Fibroblast of skin of left quadriceps (primary cell): Measurements from ENCODE around the gene KIF16B.

ENCODE experiments used
- DNase-seq, 2 experiments: peaks; one replicate each; pipeline ENCODE4 v3.0.0-alpha.2; 2013; ENCODE audit warnings: low read depth in 2 of 2

Gene KIF16B

DNA sequence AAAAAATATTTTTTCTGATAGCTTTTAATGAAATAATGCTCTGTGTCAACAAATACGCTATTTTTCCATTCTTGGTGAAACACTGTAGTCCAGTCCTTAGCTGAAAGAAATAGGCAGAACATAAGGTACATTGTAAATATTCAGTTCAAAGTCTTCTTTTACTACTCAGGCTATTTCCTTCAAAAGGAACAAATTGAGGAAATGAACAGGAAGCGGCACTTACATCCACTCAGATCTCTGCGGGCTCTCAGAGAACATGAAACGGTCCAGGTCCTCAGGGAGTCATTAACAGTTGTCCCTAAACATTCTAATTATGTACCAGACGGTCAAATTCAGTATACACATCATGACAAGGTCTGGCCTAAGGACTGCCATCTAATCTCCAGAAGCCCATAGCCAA lies 212.6 kb downstream of the KIF16B start:
- no peak for DNase-seq

DNA sequence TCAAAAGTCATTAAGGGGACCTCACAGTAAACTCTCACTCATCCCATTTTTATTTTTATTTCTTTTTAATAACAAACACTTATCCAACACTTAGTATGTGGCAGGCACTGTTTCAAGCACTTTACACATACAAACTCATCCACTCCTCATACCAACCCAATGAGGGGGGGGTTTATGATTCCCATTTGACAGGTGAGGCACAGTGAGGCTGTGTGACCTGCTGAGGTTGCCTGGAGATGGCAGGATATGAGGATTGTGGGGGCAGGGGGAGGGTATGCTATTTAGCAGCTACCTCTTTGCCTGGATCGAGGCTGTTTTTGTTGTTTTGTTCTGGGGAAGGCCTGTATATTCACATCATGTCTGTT lies 219.8 kb downstream of the KIF16B start:
- no peak for DNase-seq

DNA sequence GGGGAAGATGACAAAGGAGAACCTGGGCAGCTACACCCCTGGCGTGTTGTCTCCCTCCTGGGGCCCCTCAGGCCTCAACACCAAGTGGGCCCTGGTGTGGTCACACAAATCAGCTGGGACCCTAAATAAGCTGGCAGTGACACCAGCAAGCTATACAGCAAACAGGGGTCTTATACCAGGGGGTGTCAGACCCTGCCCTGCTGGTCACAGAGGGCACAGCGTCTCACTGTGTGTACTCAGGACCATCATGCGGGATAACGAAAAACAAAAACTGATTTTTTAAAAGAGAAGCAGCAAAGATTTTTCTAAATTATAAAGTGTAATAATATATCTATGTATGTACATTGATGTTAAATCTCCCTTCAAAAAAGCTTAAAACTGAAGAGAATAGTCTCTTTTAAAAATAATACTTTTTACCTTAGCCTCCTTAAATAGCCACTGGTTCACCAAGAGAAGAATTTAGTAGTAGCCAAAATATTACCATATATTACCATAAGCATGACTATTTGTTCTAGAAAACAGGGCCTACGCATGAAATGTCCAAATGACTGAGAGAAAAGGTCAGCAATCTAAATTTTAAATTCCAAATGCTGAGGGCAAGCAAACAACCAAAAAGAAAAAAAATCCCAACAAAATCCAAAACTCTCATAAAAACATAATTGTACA lies 220.4 kb downstream of the KIF16B start:
- no peak for DNase-seq

DNA sequence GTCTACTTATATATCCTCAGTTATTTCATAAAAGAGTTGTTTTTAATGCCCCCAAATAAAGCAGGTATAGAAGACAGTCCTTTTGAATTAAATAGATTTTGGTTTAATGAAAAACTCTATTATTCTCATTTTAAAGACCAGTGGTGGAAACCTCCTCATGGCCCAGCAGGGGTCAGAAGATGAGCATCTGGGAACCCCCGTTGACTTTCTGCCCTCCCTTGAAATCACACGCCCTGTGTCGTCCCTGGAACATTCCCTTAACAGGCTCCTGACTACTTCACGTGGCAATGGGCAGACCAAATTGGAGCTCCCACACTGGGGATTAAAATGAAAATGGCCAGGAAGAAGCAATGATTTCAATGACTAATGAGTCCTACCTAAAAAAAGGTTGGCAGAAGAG lies 220.9 kb downstream of the KIF16B start:
- DNase-seq, result no peak

DNA sequence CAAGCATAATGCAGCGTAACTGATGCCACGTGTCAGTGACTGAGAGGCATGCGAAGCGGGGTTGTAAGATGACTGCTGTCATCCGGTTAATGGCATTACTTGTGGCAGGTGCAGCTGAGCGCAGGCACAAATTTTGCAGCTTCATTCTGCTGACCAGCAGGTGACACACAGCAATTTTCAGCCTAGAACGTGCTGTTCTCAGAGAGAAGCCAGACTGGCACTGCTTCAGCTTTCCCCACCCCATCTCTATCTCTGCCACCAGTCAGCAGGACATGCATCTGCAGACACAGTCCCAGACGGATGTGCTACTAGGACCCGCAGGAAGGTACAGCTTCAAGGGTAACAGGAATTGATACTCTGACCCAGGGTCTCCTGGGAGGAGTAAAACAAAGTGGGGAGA lies 221.8 kb downstream of the KIF16B start:
- DNase-seq, result no peak

DNA sequence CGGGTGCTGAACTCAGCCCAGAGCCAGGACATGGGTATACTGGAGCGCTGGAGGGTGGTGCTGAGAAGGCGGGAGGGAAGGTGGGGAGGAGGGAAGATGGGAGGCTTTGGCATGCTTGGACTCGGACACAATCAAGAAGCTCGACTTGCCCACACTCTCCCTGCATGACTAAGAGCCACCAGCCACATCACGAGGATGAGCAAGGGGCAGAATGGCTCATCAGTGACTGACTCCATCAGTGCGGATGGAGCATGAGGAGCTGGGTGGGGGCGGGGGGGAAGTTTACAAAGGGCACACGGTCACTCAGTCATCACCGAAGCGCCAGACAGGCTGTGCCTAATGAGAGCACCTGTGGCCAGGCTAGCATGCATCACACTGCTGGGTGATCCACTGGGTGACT lies 222.8 kb downstream of the KIF16B start:
- DNase-seq, result no peak

DNA sequence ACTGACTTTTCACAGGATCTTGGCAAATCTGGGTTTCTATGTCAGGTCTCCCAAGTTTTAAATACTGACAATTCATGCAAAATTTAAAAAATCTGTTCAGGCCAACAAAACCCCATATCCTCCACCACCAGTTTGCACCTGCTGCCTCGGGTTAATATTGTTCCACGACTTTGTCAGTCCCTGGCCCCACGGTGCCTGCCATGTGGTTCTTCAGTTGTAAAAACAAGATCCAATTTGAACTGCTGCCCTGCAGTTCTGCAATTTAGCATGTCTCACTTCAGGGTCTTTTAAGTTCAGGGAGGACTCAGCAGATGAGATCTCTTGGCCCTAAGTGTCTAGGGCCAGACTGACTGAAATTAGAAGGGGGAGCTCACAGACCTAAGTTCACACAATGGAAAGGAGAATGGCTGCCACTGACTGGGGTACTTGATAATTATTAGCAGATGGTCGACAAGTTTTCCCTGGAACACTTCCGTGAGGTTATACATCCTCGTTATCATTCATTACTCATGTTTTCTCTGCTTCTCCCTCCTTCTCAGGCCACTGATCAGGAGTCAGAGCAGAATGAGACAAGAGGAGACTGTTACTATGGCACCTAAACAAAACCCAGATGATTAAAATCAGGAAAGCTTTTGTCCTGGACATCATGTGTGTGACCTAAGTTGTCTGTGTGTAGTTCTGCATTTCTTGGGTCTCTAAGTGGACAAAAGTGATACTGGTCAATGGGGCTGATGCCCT lies 223.6 kb downstream of the KIF16B start:
- peak; percentile 21 to 26 for DNase-seq

DNA sequence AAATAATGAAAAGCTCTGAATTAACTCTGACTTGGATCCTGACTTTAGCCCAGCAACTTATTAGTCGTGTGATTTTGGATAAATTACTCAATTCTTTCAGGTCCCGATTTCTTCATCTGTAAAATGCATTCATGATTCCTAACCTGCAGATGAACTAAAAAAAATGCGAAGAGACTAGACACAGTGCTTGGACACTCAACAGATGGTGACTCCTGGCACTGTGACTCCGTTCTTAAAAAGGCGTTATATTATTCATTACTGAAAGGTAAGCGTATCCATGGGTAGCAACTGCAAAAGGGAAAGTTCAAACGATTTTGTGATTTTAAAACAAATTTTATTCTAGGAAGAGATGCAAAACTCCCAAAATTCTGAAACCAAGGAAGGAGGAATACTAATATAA lies 226.3 kb downstream of the KIF16B start:
- DNase-seq, result no peak

DNA sequence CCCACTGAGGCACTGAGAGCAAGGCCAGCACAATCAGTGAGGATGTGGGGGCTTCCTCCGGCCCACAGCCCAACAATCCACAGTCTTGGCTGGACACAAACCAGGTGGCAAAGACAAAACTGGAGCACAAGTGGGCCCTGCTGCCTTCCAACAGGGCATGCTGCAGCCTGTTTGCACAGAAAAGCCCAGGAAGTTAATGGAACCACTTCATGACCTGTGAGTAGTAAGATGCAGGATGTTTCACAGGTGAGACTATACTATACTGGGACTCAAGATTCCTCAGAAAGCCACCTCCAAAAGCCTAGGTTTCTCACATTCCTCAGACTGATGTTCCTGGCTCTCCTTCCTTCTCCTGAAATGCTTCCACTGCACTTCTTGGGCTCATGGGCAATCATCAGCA lies 235.5 kb downstream of the KIF16B start:
- no peak for DNase-seq

DNA sequence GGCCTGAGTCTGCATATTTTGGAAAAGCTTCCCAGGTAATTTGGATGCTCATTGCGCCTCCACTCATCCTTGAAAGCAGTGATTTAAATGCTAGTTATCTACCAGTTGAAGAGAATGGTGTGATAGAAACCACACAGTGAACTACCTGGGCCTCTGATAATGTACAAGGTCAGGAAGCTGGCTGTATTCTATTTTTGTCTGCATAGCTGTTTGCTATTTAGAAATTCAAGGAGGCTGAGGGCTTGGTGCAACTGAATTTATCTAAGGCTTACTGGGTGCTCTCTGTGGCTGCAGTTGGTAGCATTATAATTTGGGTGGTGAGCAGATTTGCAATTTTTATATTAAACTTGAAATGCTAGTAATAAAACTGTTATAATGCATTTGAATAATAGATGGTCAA lies 245.6 kb downstream of the KIF16B start:
- DNase-seq, result no peak

DNA sequence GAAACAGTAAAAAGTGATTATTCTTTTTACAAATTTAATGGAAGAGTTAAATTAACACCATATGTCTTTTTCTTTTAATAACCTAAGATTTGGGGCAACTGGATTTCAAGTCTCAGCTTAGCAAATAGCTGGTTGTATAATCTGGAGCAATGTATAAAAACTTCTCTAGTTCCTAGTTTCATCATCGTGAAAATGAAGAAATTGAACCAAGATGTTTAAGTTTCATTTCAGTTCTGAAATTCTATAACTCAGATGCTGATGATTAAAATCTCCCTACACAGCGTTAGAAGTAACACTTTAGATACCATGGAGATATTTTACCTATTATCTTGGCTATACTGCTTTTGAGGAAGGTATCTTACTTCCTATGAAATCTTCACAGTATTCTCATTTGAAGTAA lies 252.0 kb downstream of the KIF16B start:
- no peak for DNase-seq

DNA sequence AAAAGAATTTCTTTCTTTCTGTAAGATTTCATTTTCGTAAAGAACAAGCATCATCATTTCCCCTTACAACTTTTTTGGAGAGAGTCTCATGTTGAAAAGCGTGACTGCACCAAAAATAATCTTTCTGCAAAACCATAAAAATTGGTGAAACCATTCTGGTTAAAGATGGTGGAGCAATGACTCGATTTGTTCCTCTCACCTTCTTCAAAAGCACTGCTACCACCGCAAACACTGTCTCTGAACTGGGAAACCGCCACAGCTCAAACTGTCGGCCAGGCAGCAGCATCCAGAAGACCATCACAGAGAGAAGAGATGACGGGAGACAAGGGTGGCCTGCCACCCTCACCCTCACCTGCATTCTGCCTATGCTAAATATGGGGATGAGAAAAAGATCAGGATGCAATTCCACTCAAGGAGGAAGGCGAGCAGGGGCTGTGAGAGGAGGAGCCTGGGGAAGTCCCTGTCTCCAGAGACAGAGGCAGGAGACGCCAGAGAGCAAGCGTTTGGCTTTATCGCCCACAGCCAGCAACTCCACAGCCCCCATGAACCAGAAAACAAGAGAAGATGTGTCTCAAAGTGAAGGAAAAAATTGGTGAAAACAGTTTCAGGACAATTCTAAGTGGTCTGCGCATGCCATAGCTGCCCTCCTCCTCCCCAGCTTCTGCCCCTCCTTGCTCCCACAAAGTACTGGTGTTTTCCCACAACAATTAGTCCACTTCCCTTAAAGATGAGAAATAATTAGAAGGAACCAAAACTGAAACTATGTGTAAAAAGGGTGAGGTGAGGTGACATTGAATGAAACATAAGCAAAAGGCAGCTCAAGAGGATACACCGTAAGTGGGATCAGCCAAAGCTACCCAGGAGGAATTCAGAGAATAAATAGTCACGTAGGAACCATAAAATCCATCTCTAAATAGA lies 255.5 kb downstream of the KIF16B start:
- no peak for DNase-seq

DNA sequence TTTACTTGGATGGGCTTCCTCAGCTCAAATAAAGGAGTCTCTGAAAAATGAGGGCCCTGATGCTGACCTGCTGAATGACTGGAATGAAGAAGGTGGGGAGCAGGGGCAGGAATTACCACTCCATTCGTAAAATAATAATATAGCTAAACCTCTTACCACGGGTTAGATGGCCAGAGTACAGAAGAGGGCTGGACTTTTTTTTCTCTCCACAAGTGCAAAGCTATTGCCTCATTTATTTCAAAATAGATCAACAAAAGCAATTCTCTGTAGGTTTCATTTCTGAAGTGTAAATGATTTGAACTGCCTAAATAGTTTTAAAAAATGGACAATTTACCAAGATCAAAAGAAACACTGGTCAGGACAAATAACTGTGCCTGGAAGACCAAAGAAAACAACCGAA lies 256.7 kb downstream of the KIF16B start:
- no peak for DNase-seq

DNA sequence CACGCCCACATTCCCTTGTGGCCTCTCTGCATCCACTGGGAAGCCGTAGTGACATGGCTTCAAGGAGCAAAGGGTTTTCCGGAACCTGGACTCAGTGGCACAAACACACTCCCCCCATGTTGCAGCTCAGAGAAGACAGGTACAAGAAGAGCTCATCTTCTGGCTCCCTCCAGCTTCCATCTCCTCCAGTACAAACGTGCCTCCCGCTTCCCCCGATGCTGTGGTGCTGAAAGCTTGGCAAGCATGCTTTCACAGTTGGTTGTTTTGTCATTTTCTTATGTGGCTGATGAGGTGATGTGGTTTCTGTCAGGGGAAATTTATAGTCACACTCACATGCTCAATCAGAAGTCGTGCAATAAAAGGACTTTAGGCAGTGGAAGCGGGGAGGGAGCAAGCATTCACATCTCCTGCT lies 258.5 kb downstream of the KIF16B start:
- no peak for DNase-seq

DNA sequence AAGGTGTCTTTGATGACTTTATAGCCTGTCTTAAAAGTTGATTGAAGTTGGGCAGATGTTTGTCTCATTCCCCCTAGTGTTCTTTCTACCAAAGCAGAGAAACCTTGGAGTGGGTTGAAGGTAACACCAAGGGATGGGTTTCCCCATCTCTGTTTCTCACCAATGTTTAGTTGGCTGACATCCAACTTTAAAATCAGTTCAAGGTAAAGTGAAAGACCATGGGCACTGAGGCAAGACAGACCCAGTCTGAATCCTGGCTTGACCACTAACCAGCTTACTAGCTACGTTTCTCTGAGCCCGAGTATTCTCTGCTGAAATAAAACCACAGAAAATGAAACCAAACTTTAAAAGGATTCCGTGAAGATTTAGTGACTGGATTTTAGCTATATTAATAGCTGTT lies 258.9 kb downstream of the KIF16B start:
- no peak for DNase-seq

DNA sequence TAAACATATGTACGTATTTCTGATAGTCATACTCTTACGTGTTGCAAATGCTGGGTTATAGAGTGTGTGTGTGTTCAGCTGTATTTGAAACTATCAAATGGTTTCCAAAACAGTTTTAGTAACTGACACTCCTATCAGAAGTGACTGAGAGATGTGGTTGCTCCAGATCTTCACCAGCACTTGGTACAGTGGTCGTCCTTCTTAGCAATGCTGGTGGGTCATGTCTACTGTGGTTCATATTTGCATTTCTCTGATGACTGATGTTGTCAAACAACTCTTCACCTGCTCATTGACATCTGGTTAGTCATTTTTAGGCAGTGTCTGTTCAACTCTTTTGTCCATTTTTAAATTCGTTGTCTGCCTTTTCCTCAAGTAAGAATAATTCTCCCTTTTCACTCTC lies 259.3 kb downstream of the KIF16B start:
- DNase-seq, result no peak

DNA sequence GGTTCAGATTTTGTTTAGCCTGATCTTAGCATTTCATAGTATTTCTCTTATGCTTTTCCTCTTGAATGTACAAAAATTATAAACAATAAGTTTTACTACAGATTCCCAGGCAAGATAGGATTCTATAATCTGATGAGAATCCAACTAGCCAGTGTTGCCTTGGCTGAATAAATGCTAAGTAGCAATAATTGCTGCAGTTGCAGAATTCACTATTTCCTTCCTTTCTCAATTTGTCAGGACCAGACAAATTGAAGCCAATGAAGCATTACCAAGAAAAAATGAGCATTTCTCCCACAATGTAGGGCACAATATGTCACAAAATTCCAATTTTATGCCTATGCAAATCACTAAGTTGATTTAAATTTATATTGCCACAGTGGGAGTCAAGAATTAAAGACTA lies 260.2 kb downstream of the KIF16B start:
- DNase-seq, result no peak

DNA sequence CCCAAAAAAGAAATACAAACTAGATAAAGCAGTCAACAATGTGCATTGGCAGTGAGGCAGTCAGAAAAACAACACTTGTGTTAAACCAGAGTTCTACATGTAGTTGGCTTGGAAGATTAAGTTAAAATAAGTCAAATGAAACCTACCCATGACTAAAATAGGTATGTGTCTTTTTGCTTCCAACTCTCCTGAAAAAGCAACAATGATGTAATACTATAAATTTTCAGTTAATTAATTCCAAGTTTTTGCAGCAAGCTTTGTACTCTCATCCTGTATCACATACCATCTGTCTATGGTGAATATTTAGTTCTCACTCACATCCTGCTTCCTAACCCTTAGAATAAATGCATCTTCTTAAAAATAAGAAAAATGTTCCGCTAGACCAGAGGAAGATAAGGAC lies 261.5 kb downstream of the KIF16B start:
- peak; percentile 6 to 10 for DNase-seq

DNA sequence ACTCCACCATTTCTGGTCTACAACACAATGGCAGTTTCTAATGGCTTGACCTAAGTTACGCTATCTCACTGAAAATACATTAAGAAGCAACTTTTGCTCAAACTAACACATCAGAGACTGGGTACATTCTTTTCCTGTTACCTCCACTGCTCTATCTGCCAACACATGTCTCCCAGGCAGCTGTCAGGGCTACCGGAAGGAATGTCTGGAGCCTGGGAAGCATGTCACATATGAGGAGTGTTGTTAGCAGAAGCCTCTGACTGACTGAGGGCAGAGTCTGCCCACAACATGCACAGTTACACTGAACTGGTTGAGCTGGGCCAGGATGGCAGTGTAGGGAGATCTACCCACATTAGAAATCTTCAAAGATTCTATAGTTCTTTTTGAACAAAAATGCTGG lies 264.5 kb downstream of the KIF16B start:
- no peak for DNase-seq

DNA sequence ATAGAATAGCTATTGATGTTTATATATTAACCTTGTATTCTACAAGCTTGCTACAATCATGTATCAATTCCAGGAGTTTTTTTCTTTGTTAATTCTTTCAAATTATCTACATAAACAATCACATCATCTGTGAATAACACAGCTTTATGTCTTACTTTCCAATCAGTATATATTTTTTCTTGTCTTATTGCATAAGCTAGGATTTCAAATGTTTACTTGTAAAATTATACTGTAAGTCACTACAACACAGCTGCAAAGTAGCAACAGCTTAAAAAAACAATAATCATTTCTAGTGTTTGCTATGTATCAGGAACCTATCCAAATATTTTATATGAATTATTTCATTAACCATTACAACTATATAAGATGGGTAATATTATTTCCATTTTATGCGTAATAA lies 270.4 kb downstream of the KIF16B start:
- DNase-seq, result no peak

DNA sequence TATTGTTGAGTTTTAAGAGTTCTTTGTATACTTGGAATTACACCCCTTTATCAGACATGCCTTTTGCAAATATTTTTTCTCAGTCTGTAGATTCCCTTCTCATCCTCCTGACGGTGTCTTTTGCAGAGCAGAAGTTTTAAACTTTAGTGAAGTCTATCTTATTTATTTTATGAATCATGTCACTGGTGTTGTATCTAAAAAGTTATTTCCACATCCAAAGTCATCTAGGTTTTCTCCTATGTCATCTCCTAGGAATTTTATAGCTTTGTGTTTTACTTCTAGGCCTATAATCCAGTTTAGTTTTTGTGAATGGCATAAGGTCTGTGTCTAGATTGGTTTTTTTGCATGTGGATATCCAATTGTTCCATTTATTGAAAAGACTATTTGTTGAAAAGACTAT lies 271.3 kb downstream of the KIF16B start:
- DNase-seq, result no peak

DNA sequence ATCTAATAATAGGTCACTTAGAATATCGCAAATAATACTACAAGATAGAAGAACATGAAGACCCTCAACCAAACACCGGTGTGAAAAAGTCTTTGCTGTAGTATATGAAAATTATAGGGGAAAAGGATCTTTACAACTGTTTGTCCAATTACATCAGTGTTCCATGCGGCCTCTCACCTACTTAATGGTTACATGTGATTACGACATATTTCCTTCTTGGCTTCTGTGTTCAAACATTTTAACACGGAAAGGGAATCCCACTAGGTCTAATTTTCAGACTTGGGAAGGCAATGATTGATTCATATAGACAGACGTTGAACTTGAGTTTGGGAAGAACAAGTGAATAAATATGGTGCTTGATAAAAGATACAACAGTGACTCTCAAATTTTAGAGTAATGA lies 273.4 kb downstream of the KIF16B start:
- DNase-seq, result no peak

DNA sequence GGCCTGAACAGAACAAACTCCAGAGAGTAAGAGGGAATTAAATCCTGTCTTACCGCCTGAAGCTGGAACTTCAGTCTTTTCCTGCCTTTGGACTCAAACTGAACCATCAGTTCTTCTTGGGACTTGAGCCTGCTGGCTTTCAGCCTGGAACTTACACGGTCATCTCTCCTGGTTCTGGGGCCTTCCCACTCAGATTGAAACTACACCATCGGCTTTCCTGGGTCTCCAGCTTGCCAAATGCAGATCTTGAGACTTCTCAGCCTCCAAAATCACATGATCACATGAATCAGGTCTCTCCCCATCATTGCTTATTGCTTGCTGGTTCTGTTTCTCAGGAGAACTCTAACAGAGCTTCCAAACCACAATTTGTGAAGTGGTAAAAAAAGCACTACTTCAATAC lies 276.3 kb downstream of the KIF16B start:
- DNase-seq, result no peak
